ACC112 (cell line): ENCODE measurements around the gene SOCS1.
A peak's percentile ranks its signal among the peaks of the same experiment; 100 is the strongest.
"Not testable (repeated sequence)": the region's sequence is repeated elsewhere in the genome, so short reads cannot be mapped to it uniquely, and the experiment has no call there.

Source experiments
- H2AFZ ChIP-seq: fragments of 200-600 bp; sonication (generic); one replicate; pipeline ENCODE4 v1.6.0; 2017; ENCODE audit warnings: antibody characterized with exemption, low read length; ENCODE audit not compliant: unreplicated experiment
- H3K27ac ChIP-seq: fragments of 200-600 bp; sonication (generic); 2 replicates; pipeline ENCODE4 v1.5.1; 2014; ENCODE audit warnings: low read depth, mild to moderate bottlenecking, antibody characterized with exemption, low read length, moderate library complexity
- H3K27me3 ChIP-seq: fragments of 200-600 bp; sonication (generic); 2 replicates; pipeline ENCODE4 v1.6.1; 2014; ENCODE audit warnings: mild to moderate bottlenecking, antibody characterized with exemption, low read length, moderate library complexity, mixed read lengths; ENCODE audit not compliant: insufficient read depth
- H3K36me3 ChIP-seq: fragments of 200-600 bp; sonication (generic); 2 replicates; pipeline ENCODE4 v1.6.1; 2016; ENCODE audit warnings: mild to moderate bottlenecking, antibody characterized with exemption, low read length, moderate library complexity, mixed read lengths; ENCODE audit not compliant: insufficient read depth
- H3K4me1 ChIP-seq: fragments of 200-600 bp; sonication (generic); one replicate; pipeline ENCODE4 v1.6.1; 2016; ENCODE audit warnings: low read length, mixed read lengths; ENCODE audit not compliant: insufficient read depth, unreplicated experiment, control insufficient read depth
- H3K4me3 ChIP-seq: fragments of 200-600 bp; sonication (generic); 2 replicates; pipeline ENCODE4 v1.5.1; 2014; ENCODE audit warnings: mild to moderate bottlenecking, low read depth, low read length
- H3K79me2 ChIP-seq: fragments of 200-600 bp; sonication (generic); one replicate; pipeline ENCODE4 v1.6.0; 2016; ENCODE audit warnings: low read length; ENCODE audit not compliant: control insufficient read depth, unreplicated experiment, insufficient read depth

Gene SOCS1

DNA sequence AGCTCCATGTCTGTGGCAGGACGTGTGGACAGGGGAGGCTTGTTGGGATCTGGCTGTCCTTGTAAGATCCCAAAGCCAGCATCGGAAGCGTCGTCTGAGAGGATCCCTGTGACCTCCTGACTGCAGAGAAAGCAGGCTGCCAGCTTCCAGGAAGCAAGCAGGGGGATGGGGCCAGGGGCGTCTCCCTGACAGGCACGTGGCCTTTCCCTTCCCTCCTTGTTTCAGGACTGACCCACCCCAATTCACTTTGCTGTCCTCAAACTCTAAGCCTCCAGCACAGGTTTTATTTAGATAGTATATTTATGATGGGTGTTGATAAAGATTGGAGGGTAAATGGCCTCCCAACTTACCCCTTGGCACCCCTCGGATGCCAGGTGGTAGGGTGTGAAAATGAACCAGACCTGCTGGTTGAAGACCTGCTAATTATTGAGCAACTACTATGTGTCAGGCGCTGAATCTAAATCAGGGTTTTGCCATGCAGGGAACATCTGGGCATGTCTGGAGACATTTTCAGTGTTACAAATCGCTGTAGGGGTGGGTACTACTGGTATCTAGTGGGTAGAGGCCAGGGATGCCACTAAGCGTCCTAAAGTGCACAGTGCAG lies 24.5 kb downstream of the SOCS1 start:
- Histone ChIP-seq H3K36me3 (no peaks in the 10 kb centered on the region), H3K27me3 (no peaks in the 10 kb centered on the region), H3K79me2 (no peaks in the 10 kb centered on the region), H3K27ac (no peak overlapping the region), H3K4me3 (no peak overlapping the region), H3K4me1 (no peaks in the 10 kb centered on the region), H2AFZ (no peak overlapping the region)

DNA sequence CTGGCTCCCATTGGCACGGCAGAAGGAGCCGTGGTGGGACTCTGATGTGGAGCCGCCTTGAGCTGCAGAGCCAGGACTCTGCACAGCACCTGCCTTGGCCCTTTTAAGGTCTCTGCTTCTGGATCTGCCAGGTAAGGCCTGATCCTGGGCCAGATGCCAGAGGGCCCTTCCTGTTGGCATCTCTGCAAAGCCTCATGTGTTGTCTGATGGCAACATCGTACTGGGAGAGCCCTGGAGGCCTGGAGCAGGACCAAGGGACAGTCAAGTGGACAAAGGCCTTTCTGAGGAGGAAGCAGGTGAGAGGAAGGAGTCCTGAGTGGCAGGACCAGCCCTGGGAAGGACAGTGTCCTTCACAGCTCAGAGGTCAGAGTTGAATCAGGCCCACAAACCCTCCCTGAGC lies 26.1 kb downstream of the SOCS1 start:
- Histone ChIP-seq H2AFZ (no peak overlapping the region), H3K4me1 (peaks cover 4% of the 10 kb centered on the region), H3K27me3 (no peaks in the 10 kb centered on the region), H3K4me3 (no peak overlapping the region), H3K36me3 (no peaks in the 10 kb centered on the region), H3K79me2 (no peaks in the 10 kb centered on the region), H3K27ac (no peak overlapping the region)

DNA sequence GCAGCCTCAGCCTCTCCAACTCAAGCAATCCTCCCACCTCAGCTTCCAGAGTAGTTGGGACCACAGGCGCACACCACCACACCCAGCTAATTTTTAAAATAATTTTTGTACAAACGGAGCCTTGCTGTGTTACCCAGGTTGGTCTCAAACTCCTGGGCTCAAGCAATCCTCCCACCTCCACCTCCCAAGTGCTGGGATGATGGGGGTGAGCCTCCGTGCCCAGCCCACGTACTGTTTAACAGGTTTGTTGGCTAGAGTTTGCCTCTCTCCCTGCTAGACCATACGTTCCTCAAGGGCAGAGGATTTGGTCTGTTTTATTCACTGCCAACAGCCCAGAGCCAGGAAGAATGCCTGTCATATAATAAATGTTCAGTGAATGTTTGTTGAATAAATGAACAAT lies 26.6 kb downstream of the SOCS1 start:
- no peak overlapping the region for H3K27ac ChIP-seq
- no peaks in the 10 kb centered on the region for H3K36me3 ChIP-seq
- no peaks in the 10 kb centered on the region for H3K79me2 ChIP-seq
- H3K4me3 ChIP-seq, result no peak overlapping the region
- peaks cover 4% of the 10 kb centered on the region for H3K4me1 ChIP-seq
- no peak overlapping the region for H2AFZ ChIP-seq
- H3K27me3 ChIP-seq, result no peaks in the 10 kb centered on the region

GRCh38 chr16:11225677-11226549 lies 30.1 kb downstream of the SOCS1 start:
- H3K27ac ChIP-seq, result no peak overlapping the region
- H3K4me3 ChIP-seq, result 0 out of 2 replicates have a peak overlapping the region, but pooled peaks have one; percentile 40
- peak overlapping the region; percentile 84 for H2AFZ ChIP-seq
- H3K79me2 ChIP-seq, result no peaks in the 10 kb centered on the region
- H3K27me3 ChIP-seq, result no peaks in the 10 kb centered on the region
- no peaks in the 10 kb centered on the region for H3K36me3 ChIP-seq
- H3K4me1 ChIP-seq, result peaks cover 4% of the 10 kb centered on the region

- Histone ChIP-seq H3K36me3 (no peaks in the 10 kb centered on the region), H3K79me2 (no peaks in the 10 kb centered on the region), H3K4me1 (peaks cover 4% of the 10 kb centered on the region), H2AFZ (peak overlapping the region; percentile 84), H3K4me3 (0 out of 2 replicates have a peak overlapping the region, but pooled peaks have one; percentile 40), H3K27me3 (no peaks in the 10 kb centered on the region), H3K27ac (no peak overlapping the region)
Observed at GRCh38 chr16:11224894-11225676, 30.9 kb downstream of the SOCS1 start.

GRCh38 chr16:11224096-11224893 lies 31.7 kb downstream of the SOCS1 start:
- Histone ChIP-seq H3K27ac (no peak overlapping the region), H2AFZ (no peak overlapping the region), H3K27me3 (no peaks in the 10 kb centered on the region), H3K4me3 (no peak overlapping the region), H3K4me1 (peaks cover 4% of the 10 kb centered on the region), H3K79me2 (no peaks in the 10 kb centered on the region), H3K36me3 (no peaks in the 10 kb centered on the region)

- H3K27me3 ChIP-seq, H3K4me1 ChIP-seq, H3K36me3 ChIP-seq, H2AFZ ChIP-seq, H3K27ac ChIP-seq, H3K4me3 ChIP-seq, H3K79me2 ChIP-seq: not testable (repeated sequence)
Observed at GRCh38 chr16:11220507-11220906, 35.5 kb downstream of the SOCS1 start.

DNA sequence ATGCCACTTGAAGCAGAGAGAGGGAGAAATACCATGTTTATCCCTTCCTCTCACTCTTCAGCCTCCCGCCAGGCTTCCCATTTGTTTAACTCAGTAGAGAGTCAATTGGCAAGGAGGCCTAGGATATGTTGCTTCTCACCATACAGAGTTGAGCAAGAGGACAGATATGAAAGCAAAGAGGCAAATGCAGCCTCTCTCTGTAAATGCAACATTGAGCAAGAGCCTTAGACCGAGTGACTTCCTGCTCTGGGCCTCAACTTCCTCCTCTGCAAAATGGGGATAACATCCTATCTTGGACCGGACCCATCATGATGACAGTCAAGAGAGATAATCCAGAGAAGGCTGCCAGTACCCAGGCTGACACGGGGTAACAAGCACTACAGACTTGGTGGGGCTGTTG lies 36.8 kb downstream of the SOCS1 start:
- Histone ChIP-seq H3K36me3 (no peaks in the 10 kb centered on the region), H3K79me2 (no peaks in the 10 kb centered on the region), H3K4me3 (no peak overlapping the region), H3K27me3 (no peaks in the 10 kb centered on the region), H2AFZ (no peak overlapping the region), H3K4me1 (no peaks in the 10 kb centered on the region), H3K27ac (no peak overlapping the region)

DNA sequence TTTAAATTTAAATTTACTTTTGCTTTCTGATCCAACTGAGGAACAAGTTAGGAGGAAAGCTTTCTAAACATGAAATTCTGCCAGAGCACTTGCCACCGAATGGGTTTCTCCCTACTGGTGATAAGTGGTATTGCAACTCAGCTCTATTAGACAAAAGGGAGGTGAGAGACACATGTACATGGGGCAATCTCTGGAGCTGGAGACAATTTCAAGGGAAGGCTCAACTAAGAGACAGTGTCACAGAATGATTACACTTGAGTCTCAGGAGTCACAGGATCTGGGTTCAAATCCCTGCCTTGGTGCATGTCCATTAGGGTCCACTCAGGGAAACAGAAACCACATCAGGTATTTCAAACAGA lies 37.4 kb downstream of the SOCS1 start:
- Histone ChIP-seq H3K4me3 (no peak overlapping the region), H3K4me1 (no peaks in the 10 kb centered on the region)

More for the DNA sequence above, 37.4 kb downstream of the SOCS1 start:
- Histone ChIP-seq H3K36me3 (no peaks in the 10 kb centered on the region), H3K79me2 (no peaks in the 10 kb centered on the region), H2AFZ (no peak overlapping the region), H3K27ac (no peak overlapping the region), H3K27me3 (no peaks in the 10 kb centered on the region)
